Activated T-cell treated with anti-CD3 and anti-CD28 coated beads, Interleukin-2, amount 50 U/mL, for 72 hours (primary cell): Measurements from ENCODE around the gene KRT77. TPM values are rescaled to one million over a fixed set of nuclear protein-coding genes. Genes with fewer than 3 reads are reported as not detected.
"Not testable (repeated sequence)": the region's sequence is repeated elsewhere in the genome, so short reads cannot be mapped to it uniquely, and the experiment has no call there.

ENCODE experiments used
- ATAC-seq, 2 donors: fragments of 150-1000 bp; cut with Tn5 transposase; replicated peaks in 1 of 2; 2 replicates each; pipeline ENCODE4 v1.10.0; 2021; ENCODE audit warnings: moderate library complexity in 2 of 2, mild to moderate bottlenecking in 1 of 2
- DNase-seq, 2 donors: peaks; one replicate each; pipeline ENCODE4 v3.0.0; 2021 to 2022; ENCODE audit warnings: mixed read lengths in 1 of 2
- H3K27ac Mint-ChIP-seq: one replicate; pipeline ENCODE4 v1.8.0; 2022; ENCODE audit warnings: mild to moderate bottlenecking, moderate library complexity, mixed read lengths
- H3K27me3 Mint-ChIP-seq: one replicate; pipeline ENCODE4 v1.8.0; 2022; ENCODE audit warnings: low read depth, mixed read lengths
- H3K36me3 Mint-ChIP-seq, 2 donors: one replicate each; pipeline ENCODE4 v1.8.0; 2022; ENCODE audit warnings: mixed read lengths in 2 of 2, mild to moderate bottlenecking in 1 of 2; ENCODE audit not compliant: insufficient read depth in 2 of 2
- H3K4me1 Mint-ChIP-seq: one replicate; pipeline ENCODE4 v1.8.0; 2022; ENCODE audit warnings: low read depth, mixed read lengths
- H3K4me3 Mint-ChIP-seq, 2 donors: one replicate each; pipeline ENCODE4 v1.8.0; 2022; ENCODE audit warnings: mild to moderate bottlenecking in 2 of 2, mixed read lengths in 2 of 2, moderate library complexity in 2 of 2
- H3K9me3 Mint-ChIP-seq, 2 donors: one replicate each; pipeline ENCODE4 v1.8.0; 2022; ENCODE audit warnings: mixed read lengths in 2 of 2
- total RNA-seq, 2 donors: library from RNA; stranded (reverse); gene quantifications; one replicate each; pipeline ENCODE4 v1.2.3, GENCODE V29; 2022

Gene KRT77
- total RNA-seq, 2 donors from 2014 or later = not detected

DNA sequence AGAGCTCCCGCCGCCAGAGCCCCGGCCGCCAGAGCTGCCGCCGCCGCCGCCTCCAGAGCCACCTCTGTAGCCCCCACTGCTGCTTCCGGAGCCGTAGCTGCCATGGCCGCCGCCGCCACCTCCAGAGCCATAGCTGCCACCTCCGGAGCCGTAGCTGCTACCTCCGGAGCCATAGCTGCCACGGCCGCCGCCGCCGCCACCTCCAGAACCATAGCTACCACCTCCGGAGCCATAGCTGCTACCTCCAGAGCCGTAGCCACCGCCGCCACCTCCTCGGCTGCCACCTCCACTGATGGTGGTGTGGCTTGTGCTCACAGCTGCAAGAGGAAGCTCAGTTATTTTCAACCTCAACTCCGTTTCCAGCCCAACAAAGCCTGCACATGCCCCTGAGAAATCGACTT lies 28.0 kb downstream of the KRT77 start:
- DNase-seq (no peak), ATAC-seq (no peak)
- no peak overlapping the region for H3K27ac Mint-ChIP-seq
- no peaks in the 10 kb centered on the region for H3K36me3 Mint-ChIP-seq
- no peaks in the 10 kb centered on the region for H3K27me3 Mint-ChIP-seq
- H3K4me1 Mint-ChIP-seq = peaks cover 9% of the 10 kb centered on the region
- H3K4me3 Mint-ChIP-seq = no peak overlapping the region
- no peaks in the 10 kb centered on the region for H3K9me3 Mint-ChIP-seq

GRCh38 chr12:52674433-52674775 lies 28.9 kb downstream of the KRT77 start:
- H3K36me3 Mint-ChIP-seq = no peaks in the 10 kb centered on the region
- peaks cover 4% of the 10 kb centered on the region for H3K4me1 Mint-ChIP-seq
- H3K27me3 Mint-ChIP-seq = no peaks in the 10 kb centered on the region
- no peak overlapping the region for H3K27ac Mint-ChIP-seq
- H3K9me3 Mint-ChIP-seq = no peaks in the 10 kb centered on the region
- H3K4me3 Mint-ChIP-seq = no peak overlapping the region
- DNase-seq (no peak), ATAC-seq (no peak)

DNA sequence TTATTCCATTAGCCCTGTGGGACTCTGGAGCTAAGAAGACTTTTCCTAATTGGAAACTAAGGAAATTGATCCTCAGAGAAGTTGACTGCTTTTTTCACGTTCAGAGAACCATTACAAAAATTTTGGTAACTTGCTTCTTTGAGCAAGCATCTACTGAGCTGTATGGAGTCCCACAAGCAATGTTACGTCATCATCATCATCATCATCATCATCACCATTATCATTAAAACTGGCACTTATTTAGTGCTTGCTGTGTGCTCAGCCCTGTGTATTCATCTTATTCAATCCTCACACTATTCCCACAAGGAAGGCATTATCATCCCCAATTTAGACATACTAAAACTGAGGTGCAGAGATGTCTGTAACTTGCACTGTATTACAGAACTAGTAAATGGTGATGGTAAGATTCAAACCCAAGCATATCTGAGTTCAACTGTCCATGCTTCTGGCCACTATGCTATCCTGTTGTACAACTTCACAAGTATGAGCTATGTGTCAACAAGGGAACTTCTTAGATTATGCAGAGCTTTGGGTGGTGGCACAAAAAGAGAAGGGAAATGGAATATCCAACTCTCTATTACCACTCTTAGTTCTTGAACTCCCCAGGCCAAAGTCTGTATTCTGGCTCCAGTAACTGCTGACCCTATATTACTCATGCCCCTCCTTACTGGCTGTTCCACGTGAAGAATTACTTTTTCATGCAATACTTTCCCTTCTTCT lies 29.5 kb downstream of the KRT77 start:
- H3K4me1 Mint-ChIP-seq = peaks cover 4% of the 10 kb centered on the region
- no peaks in the 10 kb centered on the region for H3K36me3 Mint-ChIP-seq
- DNase-seq = no peak
- H3K9me3 Mint-ChIP-seq = no peaks in the 10 kb centered on the region
- H3K4me3 Mint-ChIP-seq = no peak overlapping the region
- no peak for ATAC-seq
- H3K27ac Mint-ChIP-seq = no peak overlapping the region
- no peaks in the 10 kb centered on the region for H3K27me3 Mint-ChIP-seq

- H3K9me3 Mint-ChIP-seq = no peaks in the 10 kb centered on the region
- ATAC-seq = no peak
- no peaks in the 10 kb centered on the region for H3K27me3 Mint-ChIP-seq
- no peak overlapping the region for H3K4me3 Mint-ChIP-seq
- DNase-seq = no peak
- no peaks in the 10 kb centered on the region for H3K36me3 Mint-ChIP-seq
- peaks cover 4% of the 10 kb centered on the region for H3K4me1 Mint-ChIP-seq
- no peak overlapping the region for H3K27ac Mint-ChIP-seq
These were observed 30.1 kb downstream of the KRT77 start for GRCh38 chr12:52673217-52673616.

- Mint-ChIP-seq H3K27ac (no peak overlapping the region), H3K27me3 (no peaks in the 10 kb centered on the region), H3K9me3 (no peaks in the 10 kb centered on the region), H3K36me3 (no peaks in the 10 kb centered on the region), H3K4me1 (peaks cover 4% of the 10 kb centered on the region), H3K4me3 (no peak overlapping the region)
- DNase-seq (no peak), ATAC-seq (no peak)
These were observed 30.9 kb downstream of the KRT77 start for GRCh38 chr12:52672321-52672933.

DNA sequence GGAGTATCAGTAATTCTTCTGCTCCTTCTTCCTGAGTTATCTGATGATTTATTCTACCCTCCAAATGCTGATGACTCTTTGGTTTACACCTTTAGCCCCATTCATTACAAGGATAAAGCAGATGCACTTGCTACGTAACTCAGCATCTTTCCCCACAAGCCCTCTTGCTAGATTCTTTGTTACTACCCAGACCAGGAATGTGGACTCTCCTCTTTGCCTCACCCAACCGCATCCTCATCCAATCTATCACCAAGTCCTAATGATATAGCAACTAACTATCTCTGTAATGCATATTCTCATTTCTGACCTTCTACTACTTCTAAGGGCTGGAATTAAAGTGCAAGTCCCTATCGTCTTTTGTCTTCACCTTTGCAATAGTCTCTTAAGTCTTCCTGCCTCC lies 32.4 kb downstream of the KRT77 start:
- DNase-seq (no peak), ATAC-seq (no peak)
- no peak overlapping the region for H3K27ac Mint-ChIP-seq
- no peak overlapping the region for H3K4me3 Mint-ChIP-seq
- peaks cover 4% of the 10 kb centered on the region for H3K4me1 Mint-ChIP-seq
- H3K9me3 Mint-ChIP-seq = no peaks in the 10 kb centered on the region
- H3K27me3 Mint-ChIP-seq = no peaks in the 10 kb centered on the region
- H3K36me3 Mint-ChIP-seq = no peaks in the 10 kb centered on the region

- Mint-ChIP-seq H3K27me3 (no peaks in the 10 kb centered on the region), H3K27ac (no peak overlapping the region), H3K9me3 (no peaks in the 10 kb centered on the region), H3K4me1 (peaks cover 4% of the 10 kb centered on the region), H3K36me3 (no peaks in the 10 kb centered on the region), H3K4me3 (no peak overlapping the region)
- ATAC-seq (no peak), DNase-seq (no peak)
These were observed 32.8 kb downstream of the KRT77 start for GRCh38 chr12:52670506-52670905.

- not testable (repeated sequence) for H3K9me3 Mint-ChIP-seq, H3K36me3 Mint-ChIP-seq, H3K4me1 Mint-ChIP-seq, ATAC-seq, DNase-seq, H3K4me3 Mint-ChIP-seq, H3K27ac Mint-ChIP-seq, H3K27me3 Mint-ChIP-seq
These were observed 33.4 kb downstream of the KRT77 start for GRCh38 chr12:52669941-52670340.

DNA sequence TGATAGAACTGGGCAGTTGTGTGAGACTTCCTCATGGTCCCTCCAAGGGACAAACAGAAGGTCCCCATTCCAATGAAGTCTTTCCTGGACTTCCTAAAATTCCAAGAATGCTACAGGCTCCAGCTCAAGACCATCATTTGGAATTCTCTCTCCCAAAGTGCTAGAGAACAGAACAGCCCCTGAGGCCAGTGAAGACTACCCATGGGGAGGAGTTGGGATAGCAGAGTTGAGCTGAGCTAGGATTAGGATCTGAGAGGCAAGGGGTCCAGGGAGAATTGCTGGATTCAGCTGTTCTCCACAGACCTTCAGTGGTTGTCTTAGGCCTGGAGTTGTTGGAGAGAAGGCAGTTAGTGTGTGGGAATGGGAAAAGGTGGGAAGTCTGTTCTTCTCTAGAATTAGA lies 33.9 kb downstream of the KRT77 start:
- Mint-ChIP-seq H3K4me1 (peaks cover 2% of the 10 kb centered on the region), H3K4me3 (no peak overlapping the region)

GRCh38 chr12:52667931-52668330 lies 35.4 kb downstream of the KRT77 start:
- Mint-ChIP-seq H3K4me3 (no peak overlapping the region), H3K9me3 (no peaks in the 10 kb centered on the region), H3K27ac (no peak overlapping the region), H3K27me3 (no peaks in the 10 kb centered on the region), H3K36me3 (no peaks in the 10 kb centered on the region), H3K4me1 (no peaks in the 10 kb centered on the region)
- DNase-seq = no peak
- ATAC-seq = no peak

More for the DNA sequence above, 33.9 kb downstream of the KRT77 start:
- Mint-ChIP-seq H3K27ac (no peak overlapping the region), H3K27me3 (no peaks in the 10 kb centered on the region), H3K36me3 (no peaks in the 10 kb centered on the region), H3K9me3 (no peaks in the 10 kb centered on the region)
- no peak for DNase-seq
- no peak for ATAC-seq

GRCh38 chr12:52667509-52667908 lies 35.8 kb downstream of the KRT77 start:
- no peak for ATAC-seq
- H3K36me3 Mint-ChIP-seq = no peaks in the 10 kb centered on the region

GRCh38 chr12:52666471-52666870 lies 36.9 kb downstream of the KRT77 start:
- Mint-ChIP-seq H3K9me3 (no peaks in the 10 kb centered on the region), H3K36me3 (no peaks in the 10 kb centered on the region), H3K4me3 (no peak overlapping the region), H3K4me1 (peaks cover 5% of the 10 kb centered on the region), H3K27me3 (no peaks in the 10 kb centered on the region), H3K27ac (no peak overlapping the region)
- DNase-seq = no peak
- no peak for ATAC-seq

More at GRCh38 chr12:52667509-52667908, 35.8 kb downstream of the KRT77 start:
- Mint-ChIP-seq H3K4me1 (peaks cover 1% of the 10 kb centered on the region), H3K4me3 (no peak overlapping the region), H3K27me3 (no peaks in the 10 kb centered on the region), H3K27ac (no peak overlapping the region), H3K9me3 (no peaks in the 10 kb centered on the region)
- DNase-seq = no peak

GRCh38 chr12:52663420-52663819 lies 39.9 kb downstream of the KRT77 start:
- no peak for ATAC-seq
- H3K4me1 Mint-ChIP-seq = peaks cover 5% of the 10 kb centered on the region
- no peak for DNase-seq

GRCh38 chr12:52662918-52663229 lies 40.5 kb downstream of the KRT77 start:
- H3K4me1 Mint-ChIP-seq = peaks cover 5% of the 10 kb centered on the region
- H3K27ac Mint-ChIP-seq = no peak overlapping the region
- H3K27me3 Mint-ChIP-seq = no peaks in the 10 kb centered on the region
- H3K9me3 Mint-ChIP-seq = no peaks in the 10 kb centered on the region
- H3K4me3 Mint-ChIP-seq = no peak overlapping the region
- DNase-seq = no peak
- no peaks in the 10 kb centered on the region for H3K36me3 Mint-ChIP-seq
- ATAC-seq = no peak

More at GRCh38 chr12:52663420-52663819, 39.9 kb downstream of the KRT77 start:
- H3K27ac Mint-ChIP-seq = no peak overlapping the region
- no peaks in the 10 kb centered on the region for H3K36me3 Mint-ChIP-seq
- H3K27me3 Mint-ChIP-seq = no peaks in the 10 kb centered on the region
- no peaks in the 10 kb centered on the region for H3K9me3 Mint-ChIP-seq
- H3K4me3 Mint-ChIP-seq = no peak overlapping the region
